SK-N-SH treated with all-trans-retinoic acid at 6 μM for 48 hours (cell line): ENCODE results near the gene CYP1A2.

Source experiments
- ATAC-seq: fragments of 200-7000 bp; cut with Tn5 transposase; 3 replicates; pipeline ENCODE4 v1.9.1; 2020; ENCODE audit warnings: mild to moderate bottlenecking, moderate library complexity
- ARNTL ChIP-seq: fragments of 450-650 bp; formaldehyde crosslinking; IDR thresholded peaks from 2 replicates; pipeline ENCODE4 v1.5.0; 2020; ENCODE audit warnings: low read depth, mild to moderate bottlenecking, moderate library complexity, borderline replicate concordance
- BACH2 ChIP-seq: fragments of 250-450 bp; sonication (Bioruptor Pico); IDR thresholded peaks from 2 replicates; pipeline ENCODE4 v1.9.0; 2021; ENCODE audit warnings: mild to moderate bottlenecking, borderline replicate concordance
- CSDC2 ChIP-seq: fragments of 250-450 bp; sonication (Bioruptor Pico); IDR thresholded peaks from 2 replicates; pipeline ENCODE4 v1.5.0; 2020; ENCODE audit warnings: mild to moderate bottlenecking, moderate library complexity
- CSRNP3 ChIP-seq: fragments of 250-450 bp; sonication (Bioruptor Pico); IDR thresholded peaks from 2 replicates; pipeline ENCODE4 v1.5.1; 2021; ENCODE audit warnings: mild to moderate bottlenecking, moderate library complexity
- ESRRG ChIP-seq: fragments of 250-450 bp; sonication (Bioruptor Pico); IDR thresholded peaks from 2 replicates; pipeline ENCODE4 v1.6.1; 2021; ENCODE audit warnings: mild to moderate bottlenecking
- GLIS3 ChIP-seq: fragments of 250-450 bp; sonication (Bioruptor Pico); IDR thresholded peaks from 2 replicates; pipeline ENCODE4 v1.5.0; 2020; ENCODE audit warnings: mild to moderate bottlenecking, moderate library complexity
- OSR1 ChIP-seq: fragments of 250-450 bp; sonication (Bioruptor Pico); IDR thresholded peaks from 2 replicates; pipeline ENCODE4 v1.8.0; 2022; ENCODE audit warnings: moderate library complexity, mild to moderate bottlenecking, inconsistent platforms
- PATZ1 ChIP-seq: fragments of 250-450 bp; sonication (Bioruptor Pico); IDR thresholded peaks from 2 replicates; pipeline ENCODE4 v1.8.0; 2020; ENCODE audit warnings: mild to moderate bottlenecking, moderate library complexity, borderline replicate concordance
- PPARA ChIP-seq: fragments of 250-450 bp; sonication (Bioruptor Pico); IDR thresholded peaks from 2 replicates; pipeline ENCODE4 v1.5.0; 2020; ENCODE audit warnings: mild to moderate bottlenecking, borderline replicate concordance
- SNAI2 ChIP-seq: fragments of 250-450 bp; sonication (Bioruptor Pico); IDR thresholded peaks from 2 replicates; pipeline ENCODE4 v1.5.0; 2020; ENCODE audit warnings: mild to moderate bottlenecking, moderate library complexity
- TCF4 ChIP-seq: fragments of 250-450 bp; sonication (Bioruptor Pico); IDR thresholded peaks from 2 replicates; pipeline ENCODE4 v1.8.0; 2021; ENCODE audit warnings: mild to moderate bottlenecking, moderate library complexity, borderline replicate concordance
- ZC3H10 ChIP-seq: fragments of 250-450 bp; sonication (Bioruptor Pico); IDR thresholded peaks from 2 replicates; pipeline ENCODE4 v1.5.1; 2021; ENCODE audit warnings: mild to moderate bottlenecking, moderate library complexity
- ZFP3 ChIP-seq: fragments of 250-450 bp; sonication (Bioruptor Pico); IDR thresholded peaks from 2 replicates; pipeline ENCODE4 v1.5.0; 2020; ENCODE audit warnings: mild to moderate bottlenecking, moderate library complexity
- ZNF565 ChIP-seq: fragments of 450-650 bp; formaldehyde crosslinking; conservative IDR thresholded peaks from 2 replicates; pipeline ENCODE4 v1.5.0; 2020; ENCODE audit warnings: low read depth, mild to moderate bottlenecking, moderate library complexity
- ZNF70 ChIP-seq: fragments of 450-650 bp; formaldehyde crosslinking; IDR thresholded peaks from 2 replicates; pipeline ENCODE4 v1.5.0; 2020; ENCODE audit warnings: mild to moderate bottlenecking, moderate library complexity
- ZNF8 ChIP-seq: fragments of 450-650 bp; formaldehyde crosslinking; IDR thresholded peaks from 2 replicates; pipeline ENCODE4 v1.5.0; 2020; ENCODE audit warnings: mild to moderate bottlenecking, moderate library complexity
- TF ChIP-seq, protein P1 (sequence below): fragments of 250-450 bp; sonication (Bioruptor Pico); IDR thresholded peaks from 2 replicates; pipeline ENCODE4 v1.8.0; 2021; ENCODE audit warnings: low read depth, mild to moderate bottlenecking, moderate library complexity, borderline replicate concordance
- TF ChIP-seq, protein P2 (sequence below): fragments of 250-450 bp; sonication (Bioruptor Pico); IDR thresholded peaks from 2 replicates; pipeline ENCODE4 v1.5.1; 2020; ENCODE audit warnings: low read depth, mild to moderate bottlenecking, moderate library complexity
- TF ChIP-seq, protein P3 (sequence below): fragments of 250-450 bp; sonication (Bioruptor Pico); IDR thresholded peaks from 2 replicates; pipeline ENCODE4 v1.5.0; 2020; ENCODE audit warnings: mild to moderate bottlenecking, moderate library complexity

The CYP1A2 gene

DNA sequence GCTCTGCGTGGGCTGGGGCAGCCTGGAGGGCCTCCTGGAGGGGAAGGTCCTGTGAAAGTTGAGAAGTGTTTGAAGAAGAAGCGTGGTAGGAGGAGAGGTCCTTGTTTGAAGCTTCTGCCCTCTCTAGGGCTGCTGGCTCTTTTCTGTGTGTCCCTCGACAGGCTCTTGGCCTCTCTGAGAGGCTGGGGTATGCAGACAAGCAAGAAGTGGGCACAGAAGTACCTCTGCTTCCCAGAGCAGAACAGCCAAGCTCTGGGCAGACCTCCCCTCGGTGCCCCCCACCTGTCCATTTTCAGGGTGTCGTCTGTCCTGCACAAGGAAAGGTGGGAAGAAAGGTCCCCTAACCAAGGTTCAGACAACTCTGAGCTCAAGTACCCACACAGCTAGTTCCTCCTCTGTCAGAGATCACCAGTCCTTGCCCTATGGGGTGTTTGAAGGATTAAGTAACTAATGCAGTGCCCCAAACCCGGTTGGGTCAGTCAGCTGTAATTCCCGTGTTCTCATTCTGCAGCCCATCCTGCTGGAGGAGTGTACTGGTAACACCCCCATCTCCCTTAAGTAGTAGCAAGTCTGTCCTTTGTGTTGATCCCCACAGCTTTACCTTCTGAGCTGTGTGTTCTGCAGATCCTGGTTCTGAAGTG lies 39.5 kb downstream of the CYP1A2 start (continued):
- TF ChIP-seq CSDC2 (CRISPR knock-in tag) = no peak
- TF ChIP-seq BACH2 = no peak
- no peak for TF ChIP-seq OSR1 (CRISPR knock-in tag)
- no peak for TF ChIP-seq ZFP3 (CRISPR knock-in tag)
- TF ChIP-seq SNAI2 = no peak
- TF ChIP-seq ZNF565 (CRISPR knock-in tag) = no peak

GRCh38 chr15:74788683-74789151 lies 40.1 kb downstream of the CYP1A2 start:
- TF ChIP-seq PPARA (CRISPR knock-in tag) (no peak), ESRRG (CRISPR knock-in tag) (no peak), ZNF565 (CRISPR knock-in tag) (no peak)
- TF ChIP-seq, protein P1, sequence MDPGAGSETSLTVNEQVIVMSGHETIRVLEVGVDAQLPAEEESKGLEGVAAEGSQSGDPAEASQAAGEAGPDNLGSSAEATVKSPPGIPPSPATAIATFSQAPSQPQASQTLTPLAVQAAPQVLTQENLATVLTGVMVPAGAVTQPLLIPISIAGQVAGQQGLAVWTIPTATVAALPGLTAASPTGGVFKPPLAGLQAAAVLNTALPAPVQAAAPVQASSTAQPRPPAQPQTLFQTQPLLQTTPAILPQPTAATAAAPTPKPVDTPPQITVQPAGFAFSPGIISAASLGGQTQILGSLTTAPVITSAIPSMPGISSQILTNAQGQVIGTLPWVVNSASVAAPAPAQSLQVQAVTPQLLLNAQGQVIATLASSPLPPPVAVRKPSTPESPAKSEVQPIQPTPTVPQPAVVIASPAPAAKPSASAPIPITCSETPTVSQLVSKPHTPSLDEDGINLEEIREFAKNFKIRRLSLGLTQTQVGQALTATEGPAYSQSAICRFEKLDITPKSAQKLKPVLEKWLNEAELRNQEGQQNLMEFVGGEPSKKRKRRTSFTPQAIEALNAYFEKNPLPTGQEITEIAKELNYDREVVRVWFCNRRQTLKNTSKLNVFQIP (CRISPR knock-in tag) = no peak
- ATAC-seq = no peak

DNA sequence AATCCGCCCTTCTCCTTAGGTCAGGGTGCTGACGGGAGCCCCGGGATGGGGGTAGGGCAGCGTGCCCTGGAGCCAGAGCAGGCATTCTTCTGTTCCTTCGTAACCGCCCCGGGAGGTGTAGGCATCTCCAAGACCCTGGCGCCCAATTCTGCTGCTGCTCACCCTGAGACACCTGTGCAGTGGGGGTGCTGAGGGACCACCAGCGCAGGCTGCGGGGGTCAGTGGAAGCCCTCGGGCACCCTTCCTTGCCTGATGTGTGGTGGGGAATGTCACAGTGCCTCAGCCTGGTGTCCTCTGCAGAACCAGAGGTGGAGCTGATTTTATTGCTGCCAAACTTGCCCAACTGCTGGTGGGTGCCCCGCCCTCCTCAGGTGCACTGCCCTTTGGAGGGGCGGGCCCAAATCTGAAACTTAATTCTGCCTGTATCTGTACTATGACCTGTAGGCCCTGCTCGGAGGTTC lies 40.6 kb downstream of the CYP1A2 start:
- TF ChIP-seq ZNF8 (CRISPR knock-in tag) = no peak
- TF ChIP-seq ZNF565 (CRISPR knock-in tag) = no peak
- no peak for TF ChIP-seq ZNF70
- TF ChIP-seq TCF4 (CRISPR knock-in tag) = no peak
- no peak for TF ChIP-seq CSRNP3 (CRISPR knock-in tag)
- no peak for TF ChIP-seq OSR1 (CRISPR knock-in tag)
- no peak for TF ChIP-seq GLIS3 (CRISPR knock-in tag)
- no peak for TF ChIP-seq ZC3H10 (CRISPR knock-in tag)
- TF ChIP-seq, protein P1 (CRISPR knock-in tag) = no peak
- TF ChIP-seq, protein P2, sequence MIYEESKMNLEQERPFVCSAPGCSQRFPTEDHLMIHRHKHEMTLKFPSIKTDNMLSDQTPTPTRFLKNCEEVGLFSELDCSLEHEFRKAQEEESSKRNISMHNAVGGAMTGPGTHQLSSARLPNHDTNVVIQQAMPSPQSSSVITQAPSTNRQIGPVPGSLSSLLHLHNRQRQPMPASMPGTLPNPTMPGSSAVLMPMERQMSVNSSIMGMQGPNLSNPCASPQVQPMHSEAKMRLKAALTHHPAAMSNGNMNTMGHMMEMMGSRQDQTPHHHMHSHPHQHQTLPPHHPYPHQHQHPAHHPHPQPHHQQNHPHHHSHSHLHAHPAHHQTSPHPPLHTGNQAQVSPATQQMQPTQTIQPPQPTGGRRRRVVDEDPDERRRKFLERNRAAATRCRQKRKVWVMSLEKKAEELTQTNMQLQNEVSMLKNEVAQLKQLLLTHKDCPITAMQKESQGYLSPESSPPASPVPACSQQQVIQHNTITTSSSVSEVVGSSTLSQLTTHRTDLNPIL (CRISPR knock-in tag) = no peak
- TF ChIP-seq, protein P3, sequence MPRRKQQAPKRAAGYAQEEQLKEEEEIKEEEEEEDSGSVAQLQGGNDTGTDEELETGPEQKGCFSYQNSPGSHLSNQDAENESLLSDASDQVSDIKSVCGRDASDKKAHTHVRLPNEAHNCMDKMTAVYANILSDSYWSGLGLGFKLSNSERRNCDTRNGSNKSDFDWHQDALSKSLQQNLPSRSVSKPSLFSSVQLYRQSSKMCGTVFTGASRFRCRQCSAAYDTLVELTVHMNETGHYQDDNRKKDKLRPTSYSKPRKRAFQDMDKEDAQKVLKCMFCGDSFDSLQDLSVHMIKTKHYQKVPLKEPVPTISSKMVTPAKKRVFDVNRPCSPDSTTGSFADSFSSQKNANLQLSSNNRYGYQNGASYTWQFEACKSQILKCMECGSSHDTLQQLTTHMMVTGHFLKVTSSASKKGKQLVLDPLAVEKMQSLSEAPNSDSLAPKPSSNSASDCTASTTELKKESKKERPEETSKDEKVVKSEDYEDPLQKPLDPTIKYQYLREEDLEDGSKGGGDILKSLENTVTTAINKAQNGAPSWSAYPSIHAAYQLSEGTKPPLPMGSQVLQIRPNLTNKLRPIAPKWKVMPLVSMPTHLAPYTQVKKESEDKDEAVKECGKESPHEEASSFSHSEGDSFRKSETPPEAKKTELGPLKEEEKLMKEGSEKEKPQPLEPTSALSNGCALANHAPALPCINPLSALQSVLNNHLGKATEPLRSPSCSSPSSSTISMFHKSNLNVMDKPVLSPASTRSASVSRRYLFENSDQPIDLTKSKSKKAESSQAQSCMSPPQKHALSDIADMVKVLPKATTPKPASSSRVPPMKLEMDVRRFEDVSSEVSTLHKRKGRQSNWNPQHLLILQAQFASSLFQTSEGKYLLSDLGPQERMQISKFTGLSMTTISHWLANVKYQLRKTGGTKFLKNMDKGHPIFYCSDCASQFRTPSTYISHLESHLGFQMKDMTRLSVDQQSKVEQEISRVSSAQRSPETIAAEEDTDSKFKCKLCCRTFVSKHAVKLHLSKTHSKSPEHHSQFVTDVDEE (CRISPR knock-in tag) = no peak
- no peak for TF ChIP-seq ARNTL (CRISPR knock-in tag)
- no peak for TF ChIP-seq PATZ1 (CRISPR knock-in tag)
- ATAC-seq = no peak
